Islet precursor cell (in vitro differentiated cells): ENCODE results near the gene KCTD18.

Experiments
- DNase-seq: peaks from one replicate; pipeline ENCODE4 v3.0.0-alpha.2; 2018

Gene KCTD18

GRCh38 chr2:200454927-200455801 is 54.7 kb downstream of the KCTD18 start:
- DNase-seq: peak; percentile 63

- DNase-seq: peak; percentile 87
These were observed 55.9 kb downstream of the KCTD18 start for GRCh38 chr2:200453853-200454534.

DNA sequence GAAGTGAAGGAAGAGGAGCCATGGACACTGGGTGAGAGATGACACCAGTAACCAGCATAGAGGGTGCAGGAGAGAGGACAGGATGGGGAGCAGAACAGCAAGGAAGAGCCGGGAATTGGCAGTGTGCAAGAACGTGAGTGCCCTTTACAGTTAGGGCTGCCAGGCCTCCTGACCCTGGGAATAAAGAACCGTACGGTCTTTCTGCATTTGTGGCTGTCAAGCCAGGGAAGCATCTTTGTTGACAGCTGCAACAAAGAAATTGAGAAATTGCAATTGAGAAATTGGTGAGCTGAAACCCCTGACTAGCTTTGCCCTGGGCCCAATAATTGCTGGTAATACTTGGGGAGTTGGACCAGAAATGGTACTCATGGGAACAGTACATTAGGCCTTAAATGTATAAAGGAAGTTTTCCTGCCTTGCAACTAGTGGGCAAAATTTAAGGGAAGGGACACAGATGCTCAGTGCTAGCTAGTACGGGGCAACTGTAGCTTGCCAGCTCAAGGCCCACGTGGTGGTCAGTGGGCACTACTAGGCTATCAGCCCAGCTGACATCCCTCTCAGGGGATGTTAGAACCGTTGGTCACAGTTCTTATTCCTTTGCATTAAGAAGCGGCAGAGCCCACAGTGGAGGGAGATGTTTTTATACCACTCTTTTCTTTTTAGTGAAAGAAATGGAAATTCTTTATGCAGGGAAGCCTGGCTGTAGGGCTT is 56.6 kb downstream of the KCTD18 start:
- DNase-seq: no peak

- no peak for DNase-seq
These were observed 57.5 kb downstream of the KCTD18 start for GRCh38 chr2:200452377-200452776.

GRCh38 chr2:200451511-200451910 is 58.4 kb downstream of the KCTD18 start:
- DNase-seq: no peak

DNA sequence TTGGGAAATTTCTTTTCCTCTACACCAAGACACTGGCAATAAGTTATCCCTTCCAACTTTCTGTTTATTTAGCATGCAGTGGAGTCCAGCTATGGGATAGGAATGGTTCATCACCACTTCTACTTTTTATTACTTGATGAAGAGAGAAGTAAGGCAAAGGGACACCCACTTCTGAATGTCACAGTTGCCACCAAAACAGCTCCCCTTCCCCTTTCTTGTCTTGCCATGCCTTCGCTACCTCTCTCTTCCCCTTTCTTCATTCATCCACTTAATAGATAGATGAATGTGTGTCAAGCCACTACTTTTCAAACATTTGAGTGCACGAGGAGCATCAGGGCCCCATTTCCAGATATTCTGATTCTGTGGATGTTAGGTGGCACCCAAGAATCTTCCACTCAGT is 59.6 kb downstream of the KCTD18 start:
- no peak for DNase-seq

GRCh38 chr2:200449149-200449548 is 60.7 kb downstream of the KCTD18 start:
- no peak for DNase-seq

GRCh38 chr2:200448455-200448854 is 61.4 kb downstream of the KCTD18 start:
- no peak for DNase-seq

- no peak for DNase-seq
These were observed 62.6 kb downstream of the KCTD18 start for GRCh38 chr2:200447139-200447855.

DNA sequence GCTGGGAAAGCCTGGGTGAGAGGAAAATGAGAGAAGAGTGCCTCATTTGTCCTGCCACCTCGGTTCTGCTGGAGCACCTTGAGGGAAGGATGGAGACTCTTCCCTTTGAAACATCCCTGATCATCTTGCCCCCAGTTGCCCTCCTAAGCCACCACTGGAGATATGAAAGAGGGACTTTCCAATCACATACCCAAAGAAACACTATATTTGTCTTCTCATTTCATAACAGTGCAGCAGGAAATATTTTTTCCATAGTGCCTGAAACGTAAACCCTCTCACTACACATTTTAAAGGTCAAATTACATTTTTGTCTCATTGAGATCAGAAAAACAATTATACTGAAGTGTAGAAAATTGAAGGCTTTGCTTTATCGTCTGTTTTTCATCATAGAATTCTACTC is 63.3 kb downstream of the KCTD18 start:
- DNase-seq: no peak

GRCh38 chr2:200445284-200445683 is 64.6 kb downstream of the KCTD18 start:
- DNase-seq: no peak

- no peak for DNase-seq
These were observed 65.3 kb downstream of the KCTD18 start for GRCh38 chr2:200444530-200444929.

GRCh38 chr2:200443916-200444315 is 66.0 kb downstream of the KCTD18 start:
- DNase-seq: no peak

- no peak for DNase-seq
These were observed 66.5 kb downstream of the KCTD18 start for GRCh38 chr2:200443376-200443775.

DNA sequence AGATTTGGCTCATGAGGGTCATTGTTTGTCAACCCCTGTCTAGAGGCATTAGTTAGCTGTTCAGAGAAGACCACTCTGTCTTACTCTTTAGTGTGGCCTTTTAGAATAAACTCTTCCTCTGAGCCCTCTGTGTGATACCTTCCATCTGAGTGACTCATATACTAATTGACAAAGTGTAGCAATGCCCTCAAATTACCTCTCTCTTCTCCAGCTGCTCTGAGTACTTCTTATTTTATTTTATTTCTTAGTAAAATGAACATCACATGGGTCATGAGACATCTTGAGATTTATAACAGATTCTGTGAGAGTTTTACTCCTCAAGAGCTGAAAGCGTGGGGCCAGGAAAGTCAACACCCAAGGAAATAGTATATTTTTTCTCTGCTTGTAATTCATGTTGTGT is 67.4 kb downstream of the KCTD18 start:
- DNase-seq: no peak

GRCh38 chr2:200439981-200440380 is 69.9 kb downstream of the KCTD18 start:
- DNase-seq: no peak
